Melanocyte of skin (primary cell): Measurements from ENCODE around the gene SAMD11. TPM values are rescaled to one million over a fixed set of nuclear protein-coding genes. Genes with fewer than 3 reads are reported as not detected.

ENCODE experiments used
- small RNA-seq, 2 donors: library from RNA; depleted of rRNA; stranded (forward); fragments of <200 nt; gene quantifications; one replicate each; pipeline ENCODE3, GENCODE V24; 2012
- total RNA-seq, 2 donors: library from RNA; depleted of rRNA; stranded (reverse); fragments of >200 nt; gene quantifications; 2 replicates each; pipeline ENCODE4 v1.2.3, GENCODE V29; 2012

SAMD11 gene, protein sequence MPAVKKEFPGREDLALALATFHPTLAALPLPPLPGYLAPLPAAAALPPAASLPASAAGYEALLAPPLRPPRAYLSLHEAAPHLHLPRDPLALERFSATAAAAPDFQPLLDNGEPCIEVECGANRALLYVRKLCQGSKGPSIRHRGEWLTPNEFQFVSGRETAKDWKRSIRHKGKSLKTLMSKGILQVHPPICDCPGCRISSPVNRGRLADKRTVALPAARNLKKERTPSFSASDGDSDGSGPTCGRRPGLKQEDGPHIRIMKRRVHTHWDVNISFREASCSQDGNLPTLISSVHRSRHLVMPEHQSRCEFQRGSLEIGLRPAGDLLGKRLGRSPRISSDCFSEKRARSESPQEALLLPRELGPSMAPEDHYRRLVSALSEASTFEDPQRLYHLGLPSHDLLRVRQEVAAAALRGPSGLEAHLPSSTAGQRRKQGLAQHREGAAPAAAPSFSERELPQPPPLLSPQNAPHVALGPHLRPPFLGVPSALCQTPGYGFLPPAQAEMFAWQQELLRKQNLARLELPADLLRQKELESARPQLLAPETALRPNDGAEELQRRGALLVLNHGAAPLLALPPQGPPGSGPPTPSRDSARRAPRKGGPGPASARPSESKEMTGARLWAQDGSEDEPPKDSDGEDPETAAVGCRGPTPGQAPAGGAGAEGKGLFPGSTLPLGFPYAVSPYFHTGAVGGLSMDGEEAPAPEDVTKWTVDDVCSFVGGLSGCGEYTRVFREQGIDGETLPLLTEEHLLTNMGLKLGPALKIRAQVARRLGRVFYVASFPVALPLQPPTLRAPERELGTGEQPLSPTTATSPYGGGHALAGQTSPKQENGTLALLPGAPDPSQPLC
- under 1 TPM in 1 of 2 donors, not detected in 1; under 0.01 TPM for total RNA-seq

GRCh38 chr1:923131-923990 lies at the start of gene SAMD11:
Gene SAMD11 (plus strand): TSS chr1:923923. CDS start chr1:924432, 509 bp downstream.

DNA sequence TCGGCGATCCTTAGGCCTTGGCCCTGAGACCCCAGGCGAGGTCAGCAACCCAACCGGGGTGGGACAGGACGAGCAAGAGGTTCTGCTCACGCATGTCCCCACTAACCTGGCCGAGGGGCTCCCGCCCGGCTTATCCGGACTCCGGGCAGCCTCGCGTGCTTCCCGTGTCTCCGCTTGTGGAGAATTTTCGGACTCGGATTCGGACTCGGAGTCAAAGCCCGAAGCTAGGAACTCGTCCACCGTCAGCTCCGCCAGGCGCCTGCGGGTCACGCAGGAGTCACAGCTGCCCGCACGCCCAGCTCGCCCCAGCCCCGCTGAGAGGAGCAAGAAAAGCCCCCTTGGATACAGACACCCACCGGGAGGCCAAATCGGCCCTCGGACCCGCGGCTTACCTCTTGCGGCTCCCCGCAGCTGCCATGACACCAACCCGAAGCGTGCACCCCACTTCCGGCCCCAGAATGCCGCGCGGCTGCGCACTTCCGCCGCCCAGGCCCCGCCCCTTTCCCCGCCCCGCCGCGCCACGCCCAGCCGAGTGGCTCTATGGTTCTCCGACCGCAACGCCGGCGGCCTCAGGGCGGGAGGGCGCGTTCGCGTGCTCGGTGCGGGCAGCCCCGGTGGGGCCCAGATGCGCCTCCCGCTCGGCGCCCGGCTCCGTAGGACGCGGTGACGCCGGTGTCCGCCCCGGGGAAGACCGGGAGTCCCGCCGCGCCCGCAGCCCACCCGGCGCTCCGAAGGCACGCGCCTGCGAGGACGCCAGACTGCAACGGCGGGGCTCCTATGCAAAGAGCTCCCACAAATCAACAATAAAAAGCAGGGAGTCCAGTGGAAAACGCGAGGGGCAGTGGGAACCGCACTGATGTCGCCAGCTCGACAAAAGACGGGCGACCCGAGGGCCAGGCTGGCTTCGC lies 35.4 kb downstream of the SAMD11 start, which contains the start of gene NOC2L:
Gene NOC2L, minus strand, starts transcription at position 434 of the 908 bp plus-strand sequence. Its CDS starts 16 bp downstream, at position 418.

GRCh38 chr1:960363-961131 lies 36.8 kb downstream of the SAMD11 start, which contains the start of gene KLHL17:
Gene KLHL17 (plus strand): TSS chr1:960584. CDS start chr1:960694, 110 bp downstream.

GRCh38 chr1:966135-966703 lies 42.5 kb downstream of the SAMD11 start, which contains the start of gene PLEKHN1:
Gene PLEKHN1 (plus strand): TSS chr1:966482. CDS start chr1:966532, 50 bp downstream.

GRCh38 chr1:981955-982558 lies 58.3 kb downstream of the SAMD11 start, which contains the start of gene PERM1:
Gene PERM1 (minus strand): TSS chr1:982093. CDS start chr1:981029, 1,064 bp downstream.

Small RNA genes within 50 kb of the gene (small RNA-seq; reads per million reads assigned to genes)
- 0 reads per million in 2 donors for gene AL645608.4

Other genes with a start within 250 kb of the SAMD11 start
- not detected for gene OR4F16, start 237.3 kb upstream of the SAMD11 start, total RNA-seq
- gene NOC2L, start 35.3 kb downstream of the SAMD11 start, total RNA-seq = 100 to 1,000 TPM in 1 of 2 donors, 10 to 100 TPM in 1; 71.9 to 120 TPM
- 1 to 10 TPM; 5.7 to 8.3 TPM for gene KLHL17, start 36.7 kb downstream of the SAMD11 start, total RNA-seq
- gene PLEKHN1, start 42.6 kb downstream of the SAMD11 start, total RNA-seq = under 1 TPM in 1 of 2 donors, not detected in 1; 0.67 TPM
- not detected for gene PERM1, start 58.2 kb downstream of the SAMD11 start, total RNA-seq
- gene HES4, start 76.2 kb downstream of the SAMD11 start, total RNA-seq = 10 to 100 TPM; 32.0 to 57.1 TPM
- 1,000 to 10,000 TPM; 2,813 to 2,877 TPM for gene ISG15, start 89.6 kb downstream of the SAMD11 start, total RNA-seq
- gene AGRN, start 96.2 kb downstream of the SAMD11 start, total RNA-seq = 100 to 1,000 TPM in 1 of 2 donors, 10 to 100 TPM in 1; 80.3 to 113 TPM
- not detected for gene RNF223, start 150.4 kb downstream of the SAMD11 start, total RNA-seq
- 10 to 100 TPM in 1 of 2 donors, 1 to 10 TPM in 1; 8.6 to 12.0 TPM for gene C1orf159, start 192.2 kb downstream of the SAMD11 start, total RNA-seq
- gene TTLL10, start 250.0 kb downstream of the SAMD11 start, total RNA-seq = not detected